K562 (cell line): ENCODE data around the gene COL4A2. TPM values are rescaled to one million over a fixed set of nuclear protein-coding genes. Genes with fewer than 3 reads are reported as not detected.

ENCODE experiments used
- ATAC-seq: fragments of 200-7000 bp; cut with Tn5 transposase; 3 replicates; pipeline ENCODE4 v1.9.1; 2020; ENCODE audit warnings: moderate library complexity
- BruUV-seq: library from RNA; stranded (reverse); fragments of 400-500 nt; replicated peaks from 2 replicates; lab custom pipeline; 2021; lab: Mats Ljungman, UMichigan
- CTCF ChIA-PET: fragments of 300-600 bp; formaldehyde crosslinking; extraction: SDS; loops from one replicate; lab custom pipeline; 2021; ENCODE audit warnings: low intra/inter-chr PET ratio; lab: Yijun Ruan, JAX
- POLR2A ChIA-PET: fragments of 300-600, 350-650 bp; sonication (Branson Sonifier 250); formaldehyde crosslinking; extraction: SDS; loops from one replicate; lab custom pipeline; 2021; ENCODE audit warnings: antibody characterized with exemption, inconsistent platforms; lab: Yijun Ruan, JAX
- DNase-seq, 4 experiments: peaks; one replicate each; pipeline versions ENCODE4 v3.0.0 to v3.0.0-alpha.2; 2011 to 2018; ENCODE audit warnings: low spot score in 3 of 4, mixed read lengths in 3 of 4; ENCODE audit errors: extremely low read depth in 1 of 4
- FAIRE-seq: peaks from 2 replicates; lab custom pipeline; 2011; peaks lifted over from hg19 to GRCh38; lab: Jason Lieb, UNC
- H2AFZ ChIP-seq: 2 replicates; pipeline ENCODE4 v1.6.0; 2011; ENCODE audit warnings: low read depth, low read length, control low read depth, inconsistent platforms
- H3K27ac ChIP-seq: fragments of 200-600 bp; 3 replicates; pipeline ENCODE4 v1.8.0; 2011; ENCODE audit warnings: low read depth, mild to moderate bottlenecking, control low read depth, inconsistent platforms, low read length, moderate library complexity, mixed read lengths; ENCODE audit errors: extremely low read depth
- H3K27me3 ChIP-seq, 2 experiments: fragments of 300-600 bp in 1 of 2; 2 replicates in 1 of 2; 3 replicates in 1 of 2; pipeline versions ENCODE4 v1.6.0 to v1.8.0; 2011; ENCODE audit warnings: inconsistent platforms in 2 of 2, low read length in 2 of 2, mild to moderate bottlenecking in 1 of 2, mixed read lengths in 1 of 2, moderate library complexity in 1 of 2; ENCODE audit not compliant: control insufficient read depth in 2 of 2, insufficient read depth in 2 of 2
- H3K36me3 ChIP-seq: fragments of 300-600 bp; 3 replicates; pipeline ENCODE4 v1.8.0; 2011; ENCODE audit warnings: mild to moderate bottlenecking, low read length, inconsistent platforms; ENCODE audit not compliant: control insufficient read depth, insufficient read depth
- H3K4me1 ChIP-seq, 2 experiments: fragments of 200-600 bp in 1 of 2; replicated peaks in 1 of 2; 2 replicates in 1 of 2; 3 replicates in 1 of 2; pipeline versions ENCODE4 v1.5.1 to v1.8.0; 2011; ENCODE audit warnings: inconsistent platforms in 2 of 2, low read length in 2 of 2, mild to moderate bottlenecking in 1 of 2, mixed read lengths in 1 of 2, moderate library complexity in 1 of 2; ENCODE audit not compliant: control insufficient read depth in 2 of 2, insufficient read depth in 2 of 2
- H3K4me2 ChIP-seq: 2 replicates; pipeline ENCODE4 v1.6.1; 2011; ENCODE audit warnings: low read length, control low read depth, inconsistent platforms, mixed read lengths; ENCODE audit not compliant: insufficient read depth
- H3K4me3 ChIP-seq: fragments of 200-600 bp; sonication (generic), shearing (Covaris generic); 2 replicates; pipeline ENCODE4 v1.5.1; 2016; ENCODE audit warnings: control low read depth, inconsistent platforms
- H3K79me2 ChIP-seq: fragments of 200-600 bp; 3 replicates; pipeline ENCODE4 v1.8.0; 2011; ENCODE audit warnings: low read length, inconsistent platforms; ENCODE audit not compliant: control insufficient read depth, insufficient read depth
- H3K9ac ChIP-seq, 2 experiments: 2 replicates each; pipeline versions ENCODE4 v1.6.0 to v1.6.1; 2011; ENCODE audit warnings: low read depth in 2 of 2, low read length in 2 of 2, control low read depth in 1 of 2, inconsistent platforms in 1 of 2, mild to moderate bottlenecking in 1 of 2, mixed read lengths in 1 of 2; ENCODE audit not compliant: insufficient read depth in 1 of 2
- H3K9me1 ChIP-seq: one replicate; pipeline ENCODE4 v1.6.0; 2011; ENCODE audit warnings: inconsistent platforms, mild to moderate bottlenecking, low read length, moderate library complexity; ENCODE audit not compliant: control insufficient read depth, insufficient read depth
- H3K9me3 ChIP-seq: replicated peaks from 2 replicates; pipeline ENCODE4 v1.5.1; 2011; ENCODE audit warnings: low read depth, low read length, inconsistent platforms; ENCODE audit not compliant: control insufficient read depth, insufficient read depth
- H4K20me1 ChIP-seq: replicated peaks from 2 replicates; pipeline ENCODE4 v1.6.1; 2011; ENCODE audit warnings: low read length, inconsistent platforms, mixed read lengths; ENCODE audit not compliant: control insufficient read depth, insufficient read depth
- C11orf30 ChIP-seq: fragments of 450-650 bp; IDR thresholded peaks from 2 replicates; pipeline ENCODE4 v1.6.1; 2016; ENCODE audit warnings: low read depth, mild to moderate bottlenecking
- CLOCK ChIP-seq: fragments of 250-450 bp; sonication (Bioruptor Pico); IDR thresholded peaks from 2 replicates; pipeline ENCODE4 v1.4.0; 2020; ENCODE audit warnings: mild to moderate bottlenecking, moderate library complexity, borderline replicate concordance
- HDAC3 ChIP-seq: fragments of 450-650 bp; IDR thresholded peaks from 2 replicates; pipeline ENCODE4 v1.6.1; 2018; ENCODE audit warnings: borderline replicate concordance, mild to moderate bottlenecking, moderate library complexity; ENCODE audit not compliant: partially characterized antibody
- HMBOX1 ChIP-seq: sonication (generic); IDR thresholded peaks from 2 replicates; pipeline ENCODE4 v1.6.1; 2016
- MBD1 ChIP-seq: fragments of 250-450 bp; sonication (Bioruptor Pico); IDR thresholded peaks from 2 replicates; pipeline ENCODE4 v1.8.0; 2022; ENCODE audit warnings: inconsistent platforms
- RUNX1 ChIP-seq: sonication (generic); IDR thresholded peaks from 2 replicates; pipeline ENCODE4 v1.6.1; 2016; ENCODE audit warnings: antibody characterized with exemption, low read depth
- UBTF ChIP-seq, 2 experiments: IDR thresholded peaks; 2 replicates each; pipeline ENCODE4 v1.6.1; 2012; ENCODE audit warnings: improper control_type of control experiment in 2 of 2, low read depth in 2 of 2, low read length in 2 of 2, borderline replicate concordance in 1 of 2
- ZKSCAN1 ChIP-seq: fragments of 150-350 bp; IDR thresholded peaks from 2 replicates; pipeline ENCODE4 v1.6.1; 2016; ENCODE audit warnings: low read depth, low read length
- ZNF140 ChIP-seq: fragments of 250-450 bp; sonication (Bioruptor Pico); IDR thresholded peaks from 2 replicates; pipeline ENCODE4 v1.8.0; 2021; ENCODE audit warnings: moderate library complexity, mild to moderate bottlenecking, inconsistent platforms
- ZNF445 ChIP-seq: fragments of 250-450 bp; sonication (Bioruptor Pico); IDR thresholded peaks from 2 replicates; pipeline ENCODE4 v1.4.0; 2020; ENCODE audit warnings: low read depth, mild to moderate bottlenecking, moderate library complexity
- WGBS: fragments of 100-300 bp; shearing (Covaris generic); methylation state at CpG from one replicate; pipeline ENCODE4 v1.1.6; 2016; ENCODE audit warnings: low coverage, mixed read lengths; ENCODE audit not compliant: insufficient coverage; ENCODE audit errors: missing lambda C conversion rate; 5-methylcytosine and 5-hydroxymethylcytosine counted together
- in situ Hi-C: fragments of 300-500 bp; cut with MboI; formaldehyde crosslinking; loops from 4 replicates; pipeline ENCODE4 v1.15.0; 2018; ENCODE audit warnings: inconsistent platforms, mixed read lengths
- intact Hi-C: fragments of 100-400 bp; cut with micrococcal nuclease; formaldehyde crosslinking; loops from 2 replicates; pipeline ENCODE4 v1.14.2; 2022
- polyA plus RNA-seq, 8 experiments: library from polyadenylated mRNA; depleted of rRNA in 4 of 8; stranded (reverse) in 5 of 8; unstranded in 3 of 8; fragments of >200 nt; fragmentation: Nextera tagmentation in 2 of 8; fragmentation: Illumina TruSeq in 1 of 8; extraction: Ambion mirVana in 2 of 8; extraction: Trizol in 1 of 8; gene quantifications; 2 replicates each; pipeline versions ENCODE4 v1.2.1 to v1.2.3, GENCODE V29; 2011 to 2014; ENCODE audit warnings: inconsistent platforms in 1 of 8, missing spikeins in 1 of 8
- total RNA-seq, 7 experiments: library from RNA; depleted of rRNA in 6 of 7; stranded (reverse); fragments of >200 nt in 6 of 7; fragmentation: Illumina TruSeq in 2 of 7; extraction: Trizol in 2 of 7; gene quantifications; 2 replicates each; pipeline versions ENCODE4 v1.2.1 to v1.2.3, GENCODE V29; 2011 to 2021; ENCODE audit warnings: low replicate concordance in 1 of 7
- TF ChIP-seq, protein P1 (sequence below): sonication (generic); formaldehyde crosslinking; IDR thresholded peaks from 2 replicates; pipeline ENCODE4 v1.8.0; 2023; ENCODE audit warnings: mild to moderate bottlenecking, missing genetic modification reagents

Gene COL4A2
- total and polyA plus RNA-seq, 9 of the 15 experiments (the other 6 are each of a cell fraction or from before 2014, with no cell fraction given) = 0.13 to 15.2 (median 8.1) TPM

DNA sequence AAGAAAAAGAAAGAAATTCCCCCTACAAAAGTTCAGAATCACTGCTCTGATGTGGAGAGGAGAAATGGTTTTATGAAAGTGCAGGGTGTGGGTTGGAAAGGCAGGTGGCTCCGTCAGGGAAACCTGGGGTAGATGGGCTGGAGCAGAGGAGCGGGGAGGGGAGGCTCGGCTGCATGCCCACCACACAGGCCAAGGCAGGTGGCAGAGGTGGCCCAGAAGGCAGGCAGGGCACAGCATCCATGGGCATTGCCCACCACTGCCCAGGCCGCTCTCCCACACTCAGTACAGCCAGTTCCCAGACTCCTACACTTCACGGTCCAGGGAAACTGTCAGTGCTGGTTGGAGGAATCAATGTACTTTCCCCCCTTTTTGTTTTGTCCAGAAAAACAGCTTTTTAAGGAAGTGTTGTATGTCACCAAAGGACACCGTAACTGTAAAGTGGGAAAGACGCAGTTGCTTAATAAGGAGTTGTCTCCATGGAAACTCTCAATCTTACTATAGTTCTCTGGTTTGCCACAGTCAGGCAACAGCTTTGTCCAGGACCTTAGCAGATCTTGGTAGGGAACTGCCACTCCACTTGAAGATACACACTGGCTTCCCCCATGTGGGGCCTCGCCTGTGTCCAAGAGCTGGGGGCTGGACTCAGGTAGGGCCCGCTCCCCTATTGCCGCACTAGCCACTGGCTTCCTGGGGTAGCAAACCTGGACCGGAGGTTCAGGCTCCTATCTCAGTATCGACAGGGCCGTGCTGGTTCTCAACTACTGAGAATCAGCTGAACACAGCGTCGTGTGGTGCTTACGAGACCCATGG is 171.5 kb downstream of the COL4A2 start:
- no TSS peak for BruUV-seq
- ChIA-PET POLR2A (no interaction called here), CTCF (no interaction called here)
- Histone ChIP-seq H3K36me3 (no peaks in the 10 kb centered on the region), H3K9me1 (peaks cover 3% of the 10 kb centered on the region), H3K9ac (peak overlapping the region in 1 of 2 experiments; percentile 64; a peak in 1 of 4 replicates), H3K9me3 (no peaks in the 10 kb centered on the region), H3K79me2 (no peaks in the 10 kb centered on the region), H3K4me3 (no peak overlapping the region), H3K4me1 (peaks cover 18 to 35% of the 10 kb centered on the region in 2 experiments; a peak in 4 of 5 replicates), H4K20me1 (no peaks in the 10 kb centered on the region), H3K27ac (no peak overlapping the region), H2AFZ (0 out of 2 replicates have a peak overlapping the region, but pooled peaks have one; percentile 40), H3K4me2 (no peak overlapping the region), H3K27me3 (peaks cover 0 to 14% of the 10 kb centered on the region in 2 experiments; a peak in 2 of 5 replicates)
- intact Hi-C loops = no loop called here
- 67% methylated on average over 9 of the region's 16 CpGs for WGBS
- ATAC-seq (no peak), DNase-seq (no peak), FAIRE-seq (no peak)
- in situ Hi-C loops = no loop called here
- TF ChIP-seq ZNF140 (CRISPR knock-in tag) (no peak), ZKSCAN1 (no peak), CLOCK (CRISPR knock-in tag) (no peak), HMBOX1 (no peak), C11orf30 (no peak), ZNF445 (CRISPR knock-in tag) (no peak), HDAC3 (no peak), UBTF (IDR thresholded peaks at IDR 0.05; ENCODE audit: borderline replicate concordance in 1 of 2, low read depth in 2 of 2, low read length in 2 of 2) (no peak), RUNX1 (no peak), MBD1 (no peak)
- TF ChIP-seq, protein P1, sequence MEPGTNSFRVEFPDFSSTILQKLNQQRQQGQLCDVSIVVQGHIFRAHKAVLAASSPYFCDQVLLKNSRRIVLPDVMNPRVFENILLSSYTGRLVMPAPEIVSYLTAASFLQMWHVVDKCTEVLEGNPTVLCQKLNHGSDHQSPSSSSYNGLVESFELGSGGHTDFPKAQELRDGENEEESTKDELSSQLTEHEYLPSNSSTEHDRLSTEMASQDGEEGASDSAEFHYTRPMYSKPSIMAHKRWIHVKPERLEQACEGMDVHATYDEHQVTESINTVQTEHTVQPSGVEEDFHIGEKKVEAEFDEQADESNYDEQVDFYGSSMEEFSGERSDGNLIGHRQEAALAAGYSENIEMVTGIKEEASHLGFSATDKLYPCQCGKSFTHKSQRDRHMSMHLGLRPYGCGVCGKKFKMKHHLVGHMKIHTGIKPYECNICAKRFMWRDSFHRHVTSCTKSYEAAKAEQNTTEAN (CRISPR knock-in tag) = no peak
